Measurements from ENCODE around the gene DES.

Gene DES

GRCh38 chr2:219472629-219473187 lies 54.5 kb downstream of the DES start:
- no peak for DNase-seq (ENCODE audit: low spot score)

GRCh38 chr2:219473511-219473910 lies 55.3 kb downstream of the DES start:
- DNase-seq (ENCODE audit: low spot score) = no peak

GRCh38 chr2:219474285-219475060 lies 56.3 kb downstream of the DES start:
- no peak for DNase-seq (ENCODE audit: low spot score)

- DNase-seq (ENCODE audit: low spot score) = no peak
These were observed 57.1 kb downstream of the DES start for GRCh38 chr2:219475278-219475677.

GRCh38 chr2:219475697-219476651 lies 57.8 kb downstream of the DES start:
- peak; percentile 64 for DNase-seq (ENCODE audit: low spot score)

All from Ammon's horn (tissue), 1 donor.